ENCODE measurements around the gene TSPAN12.

TSPAN12 gene

DNA sequence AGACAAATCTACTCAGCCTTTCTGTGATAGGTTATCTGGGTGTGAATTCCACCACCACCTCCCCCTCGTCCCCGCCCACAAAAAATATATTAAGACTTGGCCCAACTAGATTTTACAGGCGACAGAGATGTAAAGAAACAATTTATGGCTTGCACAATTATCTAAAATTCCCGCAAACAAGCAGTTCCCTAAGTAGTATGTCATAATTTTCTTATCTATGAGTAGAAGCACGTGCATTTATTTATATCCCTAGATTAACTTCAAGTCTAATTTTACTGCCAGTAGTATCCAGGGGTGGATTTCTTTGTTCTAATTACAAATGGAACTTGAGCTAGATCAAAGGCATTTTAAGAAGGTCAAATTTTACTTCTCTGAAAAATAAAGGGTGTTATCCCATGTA is 1.7 kb downstream of the TSPAN12 start:
- Histone ChIP-seq H3K4me3 (peak overlapping the region in 1 of 7 experiments; percentile 68), H3K27ac (no peak overlapping the region)

DNA sequence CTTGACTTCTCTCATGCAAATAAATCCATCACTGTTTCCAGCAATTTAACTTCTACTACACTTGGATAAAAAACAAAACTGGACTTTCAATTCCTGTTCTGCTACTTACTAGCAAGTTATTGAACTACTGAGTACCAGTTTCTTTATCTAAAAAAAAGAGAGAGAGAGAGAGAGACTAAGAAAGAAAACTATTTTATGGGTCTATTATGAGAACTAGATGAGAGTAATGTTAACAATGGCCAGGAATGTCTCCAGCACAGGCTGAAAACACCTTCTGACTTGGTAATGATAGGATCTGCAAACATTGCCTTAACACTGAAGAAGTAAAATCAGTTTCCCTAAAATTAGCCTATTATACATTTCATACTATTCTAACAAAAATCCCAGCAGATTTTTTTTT is 5.2 kb downstream of the TSPAN12 start:
- Histone ChIP-seq H3K4me3 (no peak overlapping the region), H3K27ac (no peak overlapping the region)

DNA sequence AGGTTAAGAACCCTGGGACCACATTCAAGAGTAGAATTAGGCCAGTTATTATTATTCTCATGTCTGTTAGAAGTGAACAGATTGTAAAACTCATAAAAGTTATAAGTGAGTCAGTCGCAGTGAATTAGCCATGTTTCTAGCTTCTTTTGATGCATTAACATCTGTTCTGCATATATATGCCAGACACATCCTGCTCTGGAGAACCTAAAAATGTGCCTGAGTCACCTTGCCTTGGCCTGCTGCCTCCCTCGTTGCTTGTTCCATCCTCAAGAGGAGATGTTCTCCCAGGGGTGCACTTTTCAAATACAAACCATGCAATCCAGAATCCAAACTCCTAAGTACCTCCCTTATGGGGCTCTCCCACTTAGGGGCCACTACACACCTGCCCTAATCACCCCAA is 14.8 kb downstream of the TSPAN12 start:
- Histone ChIP-seq H3K4me3 (no peak overlapping the region), H3K27ac (no peak overlapping the region)

DNA sequence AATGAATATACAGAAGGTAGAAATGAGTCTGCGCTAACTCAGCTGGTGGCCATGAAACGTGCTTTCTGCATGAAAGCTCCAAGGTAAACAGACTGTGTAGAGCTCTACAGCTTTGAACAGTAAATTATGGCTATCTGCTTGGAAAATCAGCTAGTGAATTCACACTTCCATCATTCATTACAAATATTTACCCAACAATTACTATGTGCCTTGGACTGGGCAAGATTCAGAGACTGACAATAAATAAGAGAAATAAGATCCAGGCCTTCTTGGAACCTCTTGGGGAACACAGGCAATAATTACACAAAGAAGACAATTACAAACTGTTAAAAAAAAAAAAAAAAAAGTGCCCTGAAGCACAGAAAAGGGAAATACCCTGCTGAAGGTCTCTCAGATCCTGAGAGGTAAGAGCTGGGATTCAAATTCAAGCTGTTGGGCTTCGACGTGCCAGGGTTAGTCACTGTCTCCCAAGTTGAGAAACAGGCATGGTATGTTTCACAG is 15.8 kb downstream of the TSPAN12 start:
- H3K4me3 ChIP-seq: no peak overlapping the region
- no peak overlapping the region for H3K27ac ChIP-seq

DNA sequence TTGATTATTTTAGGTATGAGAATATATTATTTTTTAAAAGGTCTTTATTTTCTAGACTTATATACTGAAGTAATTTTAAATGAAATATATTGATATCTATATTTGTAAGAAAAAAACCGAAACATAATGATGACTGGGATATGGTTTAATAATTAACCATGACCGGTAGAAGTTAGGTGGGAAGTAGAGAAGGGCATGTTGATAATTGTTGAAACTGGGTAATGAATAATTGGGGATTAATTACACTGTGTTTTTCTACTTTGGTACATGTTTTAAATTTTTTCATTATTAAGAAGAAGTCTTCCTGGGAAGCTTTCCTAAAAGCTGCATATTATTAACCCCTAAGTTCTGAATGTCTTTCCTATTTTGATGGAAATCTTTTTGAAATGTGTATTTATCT is 16.3 kb downstream of the TSPAN12 start:
- Histone ChIP-seq H3K27ac (no peak overlapping the region), H3K4me3 (no peak overlapping the region)

DNA sequence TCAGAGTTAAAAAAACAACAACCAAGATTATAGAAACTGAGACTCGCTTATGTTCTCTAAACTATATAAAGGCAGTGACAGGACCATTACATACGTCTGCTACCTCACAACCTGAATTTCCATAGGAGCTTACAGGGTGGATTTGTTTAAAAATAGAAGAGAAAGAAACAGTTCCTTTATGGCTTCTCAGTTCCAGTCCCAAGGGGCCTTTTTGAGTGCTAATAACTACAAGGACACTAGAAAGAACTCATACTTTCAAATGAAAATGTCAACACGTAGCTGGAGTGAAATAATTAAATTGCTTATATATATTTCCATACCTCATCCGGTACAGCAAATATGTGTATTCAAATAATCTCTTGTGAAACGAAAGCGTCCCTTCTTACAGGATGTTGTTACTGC is 19.7 kb downstream of the TSPAN12 start:
- Histone ChIP-seq H3K27ac (peak overlapping the region in 2 of 21 experiments; percentile 35 to 46), H3K4me3 (no peak overlapping the region)

DNA sequence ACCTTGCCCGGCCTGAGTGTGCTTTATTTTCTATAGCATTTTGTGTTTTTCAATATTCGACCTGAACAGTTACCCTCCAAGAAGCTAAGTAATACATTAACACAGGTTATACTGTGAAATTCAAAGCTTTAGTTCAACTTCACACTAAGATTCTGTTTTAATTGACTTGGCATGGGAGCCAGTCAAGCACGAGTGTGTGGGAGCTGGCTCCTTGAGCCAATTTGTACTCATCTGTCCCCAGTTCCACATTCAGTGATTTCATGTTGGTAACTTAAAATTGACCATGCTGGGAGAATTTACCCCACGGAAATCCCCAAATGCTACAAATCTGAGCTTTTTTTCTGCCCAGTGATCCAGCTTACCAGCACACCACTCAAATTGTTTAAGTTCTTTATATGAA is 20.3 kb downstream of the TSPAN12 start:
- H3K27ac ChIP-seq: no peak overlapping the region
- no peak overlapping the region for H3K4me3 ChIP-seq

GRCh38 chr7:120836556-120837115 is 21.3 kb downstream of the TSPAN12 start:
- Histone ChIP-seq H3K4me3 (no peak overlapping the region), H3K27ac (no peak overlapping the region)

DNA sequence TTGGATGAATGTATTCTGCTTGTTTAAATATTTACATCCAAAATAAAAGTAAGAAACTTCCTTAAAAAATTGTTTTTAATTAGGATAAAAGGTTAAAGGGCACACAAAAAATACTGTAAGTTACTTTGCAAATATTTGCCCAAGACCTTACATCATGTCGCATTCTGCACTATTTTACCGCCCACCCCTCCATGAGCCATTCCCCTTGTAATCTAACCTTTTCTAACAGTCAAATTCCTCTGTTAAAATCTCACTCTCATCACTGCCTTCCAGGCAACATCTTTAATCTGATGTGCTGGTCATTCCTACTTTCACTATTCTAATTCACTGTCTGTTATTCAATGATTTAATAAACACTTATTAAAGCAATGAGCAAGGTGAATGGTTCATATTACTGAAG is 23.2 kb downstream of the TSPAN12 start:
- Histone ChIP-seq H3K27ac (no peak overlapping the region), H3K4me3 (no peak overlapping the region)

DNA sequence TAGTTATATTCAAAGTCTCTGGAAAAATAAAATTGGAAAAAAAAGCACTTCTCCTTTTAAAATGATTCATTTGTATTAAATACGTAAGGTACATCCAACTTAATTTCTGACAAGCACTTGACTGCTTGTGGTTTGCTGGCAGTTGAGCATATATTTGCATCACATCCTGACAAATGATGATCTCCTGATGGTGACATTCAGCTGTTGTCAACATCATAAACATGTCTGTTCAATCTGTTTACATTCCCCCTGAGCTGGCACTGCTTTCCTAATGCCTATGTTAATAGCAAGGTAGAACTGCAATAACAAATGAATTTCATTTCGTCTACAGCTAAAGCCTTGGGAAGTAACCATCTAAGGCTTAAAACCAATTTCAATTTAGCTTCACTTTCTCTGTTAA is 24.4 kb downstream of the TSPAN12 start:
- no peak overlapping the region for H3K4me3 ChIP-seq
- H3K27ac ChIP-seq: no peak overlapping the region

GRCh38 chr7:120832803-120833202 is 25.1 kb downstream of the TSPAN12 start:
- Histone ChIP-seq H3K27ac (no peak overlapping the region), H3K4me3 (no peak overlapping the region)

- no peak overlapping the region for H3K27ac ChIP-seq
These were observed 26.7 kb downstream of the TSPAN12 start for GRCh38 chr7:120831260-120831659.

GRCh38 chr7:120829487-120829886 is 28.5 kb downstream of the TSPAN12 start:
- no peak overlapping the region for H3K27ac ChIP-seq
- H3K4me3 ChIP-seq: no peak overlapping the region

More at GRCh38 chr7:120831260-120831659, 26.7 kb downstream of the TSPAN12 start:
- H3K4me3 ChIP-seq: no peak overlapping the region

DNA sequence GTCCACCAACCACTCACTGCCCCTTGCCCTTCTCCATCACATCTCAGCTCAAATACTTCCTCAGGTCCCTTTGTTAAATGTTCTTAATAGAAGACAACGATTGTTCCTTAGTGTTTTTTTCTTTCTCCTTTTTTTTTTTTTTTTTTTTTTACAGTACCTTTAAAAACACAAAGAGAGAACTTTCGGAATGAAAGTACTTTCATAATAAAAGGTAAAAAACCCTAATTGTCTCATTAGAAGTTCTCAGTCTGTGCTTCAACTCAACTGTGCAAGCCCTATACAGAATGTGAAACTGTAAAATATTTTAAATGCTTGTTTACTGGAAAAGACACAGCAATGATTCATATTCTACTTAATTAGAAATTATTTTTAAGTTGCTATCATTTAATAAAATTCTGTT is 29.4 kb downstream of the TSPAN12 start:
- no peak overlapping the region for H3K4me3 ChIP-seq
- no peak overlapping the region for H3K27ac ChIP-seq

GRCh38 chr7:120827371-120828118 is 30.4 kb downstream of the TSPAN12 start:
- no peak overlapping the region for H3K27ac ChIP-seq
- no peak overlapping the region for H3K4me3 ChIP-seq

DNA sequence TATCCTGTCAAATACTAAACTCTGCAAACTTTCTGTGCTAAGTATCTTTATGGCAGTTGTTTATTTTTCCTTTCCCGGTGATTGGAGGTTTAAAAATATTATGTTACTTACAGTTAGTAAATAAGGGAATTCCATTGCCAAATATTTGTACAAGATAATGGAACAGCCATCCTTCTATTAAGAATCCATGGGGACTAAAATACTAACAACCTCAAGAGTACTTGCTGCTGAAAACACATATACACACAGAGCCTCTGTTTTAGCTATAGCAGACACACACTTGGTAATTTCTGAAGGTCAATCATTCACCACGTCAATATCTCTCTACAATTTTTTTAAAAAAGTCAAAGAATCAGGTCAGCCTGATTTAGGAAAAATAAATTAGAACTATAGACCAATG is 32.4 kb downstream of the TSPAN12 start:
- Histone ChIP-seq H3K27ac (no peak overlapping the region), H3K4me3 (no peak overlapping the region)

- H3K27ac ChIP-seq: no peak overlapping the region
- H3K4me3 ChIP-seq: no peak overlapping the region
These were observed 32.8 kb downstream of the TSPAN12 start for GRCh38 chr7:120825152-120825551.

DNA sequence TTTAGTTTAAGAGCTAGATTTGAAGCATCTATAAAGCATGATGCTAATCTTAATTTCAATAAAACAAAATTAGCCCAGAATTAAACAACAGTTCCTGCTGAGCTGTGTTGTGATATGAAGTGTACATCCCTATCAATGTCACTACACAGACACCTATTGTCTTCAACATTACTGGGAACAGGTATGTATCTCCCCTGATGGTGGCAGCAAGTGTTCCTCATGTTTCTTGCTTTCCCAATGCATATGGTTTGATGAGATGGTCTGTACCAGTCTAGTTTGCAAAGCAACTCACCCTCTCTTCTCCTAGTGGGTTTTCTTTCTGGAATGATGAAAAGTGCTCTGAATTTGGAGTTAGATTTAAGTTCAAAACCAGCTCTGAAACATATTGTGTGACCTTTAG is 38.1 kb downstream of the TSPAN12 start:
- Histone ChIP-seq H3K27ac (no peak overlapping the region), H3K4me3 (no peak overlapping the region)

DNA sequence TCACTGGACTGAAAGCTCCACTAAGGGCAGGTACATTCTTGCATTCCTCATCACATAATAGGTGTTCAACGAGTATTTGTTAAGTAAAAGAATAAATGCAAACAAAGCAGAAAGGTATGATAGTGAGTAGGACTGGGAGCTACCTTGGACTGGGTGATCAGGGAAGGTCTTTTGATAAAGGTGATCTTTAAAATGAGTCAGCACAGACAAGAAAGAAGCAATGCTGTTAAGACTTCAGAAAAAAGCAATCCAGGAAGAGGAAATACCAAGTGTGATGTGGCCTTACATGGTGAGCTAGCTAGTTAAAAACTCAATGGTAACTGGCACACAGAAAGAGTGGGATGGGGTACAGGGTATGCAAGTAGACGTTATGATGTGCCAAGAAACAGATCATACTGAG is 40.1 kb downstream of the TSPAN12 start:
- Histone ChIP-seq H3K27ac (no peak overlapping the region), H3K4me3 (no peak overlapping the region)

DNA sequence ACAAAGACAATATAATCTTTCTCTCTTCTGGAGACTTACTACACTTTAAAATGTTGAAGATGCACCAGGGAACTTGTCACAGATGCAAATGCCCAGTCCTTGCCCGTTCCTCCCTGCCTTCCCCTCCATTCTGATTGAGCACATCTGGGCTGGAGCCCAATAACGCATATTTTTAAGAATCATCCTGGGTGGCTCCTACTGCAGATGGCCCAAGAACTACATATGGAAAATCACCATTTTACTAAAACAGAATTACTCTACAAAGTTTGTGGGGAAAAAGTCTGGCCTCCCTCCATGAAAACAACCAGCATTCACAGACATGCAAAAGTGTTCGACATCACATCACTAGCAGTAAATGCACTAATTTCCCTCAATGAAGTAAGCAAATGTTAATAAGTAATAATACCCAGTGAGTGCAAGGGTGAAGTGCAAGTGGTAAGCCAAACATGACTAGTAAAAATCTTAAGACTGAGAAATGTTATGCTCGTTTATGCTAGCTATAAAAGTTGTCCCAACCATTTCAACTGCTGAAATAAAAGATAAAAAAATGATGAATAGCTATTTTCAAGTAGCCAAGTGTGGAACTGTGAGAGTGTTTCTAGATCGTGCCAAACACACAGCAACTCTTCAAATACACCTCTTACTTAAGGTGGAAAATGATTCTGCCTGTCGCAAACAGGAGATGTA is 43.5 kb downstream of the TSPAN12 start:
- Histone ChIP-seq H3K27ac (no peak overlapping the region), H3K4me3 (no peak overlapping the region)

Data from skin epidermis (tissue), 12 donors.